GM19438 (cell line): Measurements from ENCODE around the gene STOML2.

Source experiments
- ATAC-seq: cut with Tn5 transposase; IDR thresholded peaks from one replicate; pipeline ENCODE4 v1.9.1; 2021; ENCODE audit warnings: low read depth; ENCODE audit not compliant: unreplicated experiment

The STOML2 gene

GRCh38 chr9:35107297-35108290 lies 4.7 kb upstream of the STOML2 start:
- ATAC-seq: no peak

GRCh38 chr9:35106343-35106730 lies 3.4 kb upstream of the STOML2 start:
- ATAC-seq: no peak

- ATAC-seq: no peak
Measured at GRCh38 chr9:35105571-35106342, 2.8 kb upstream of the STOML2 start.

- ATAC-seq: no peak
Measured at GRCh38 chr9:35105126-35105525, 2.2 kb upstream of the STOML2 start.

- ATAC-seq: no peak
Measured at GRCh38 chr9:35104586-35104985, 1.7 kb upstream of the STOML2 start.

DNA sequence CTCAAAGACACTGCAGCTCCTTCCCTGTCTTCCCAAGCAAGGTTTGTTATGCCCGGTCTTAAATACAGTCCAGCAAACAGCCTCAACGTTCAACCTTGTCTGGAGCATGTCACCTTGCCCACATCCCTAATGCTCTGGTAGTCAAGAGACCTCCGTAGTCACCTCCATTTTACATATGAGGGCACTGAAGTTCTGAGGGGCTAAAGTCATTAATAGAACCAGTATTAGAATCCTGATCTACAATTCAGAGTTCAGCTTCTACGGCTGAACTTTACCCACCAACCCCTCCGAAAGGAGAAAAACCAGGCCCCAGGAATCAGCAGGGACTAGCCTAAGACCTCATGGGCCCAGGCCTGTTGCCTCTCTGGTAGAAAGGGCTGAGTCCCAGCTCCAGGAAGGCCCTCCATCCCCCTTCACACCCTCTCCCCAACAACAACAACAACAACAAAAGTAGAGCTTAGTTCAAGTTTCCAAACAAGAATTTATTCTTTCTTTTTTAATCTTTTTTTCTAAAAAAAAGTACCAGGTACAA lies 795 bp upstream of the STOML2 start:
- ATAC-seq: no peak

GRCh38 chr9:35102465-35102768 lies 514 bp downstream of the STOML2 start:
- ATAC-seq: no peak

DNA sequence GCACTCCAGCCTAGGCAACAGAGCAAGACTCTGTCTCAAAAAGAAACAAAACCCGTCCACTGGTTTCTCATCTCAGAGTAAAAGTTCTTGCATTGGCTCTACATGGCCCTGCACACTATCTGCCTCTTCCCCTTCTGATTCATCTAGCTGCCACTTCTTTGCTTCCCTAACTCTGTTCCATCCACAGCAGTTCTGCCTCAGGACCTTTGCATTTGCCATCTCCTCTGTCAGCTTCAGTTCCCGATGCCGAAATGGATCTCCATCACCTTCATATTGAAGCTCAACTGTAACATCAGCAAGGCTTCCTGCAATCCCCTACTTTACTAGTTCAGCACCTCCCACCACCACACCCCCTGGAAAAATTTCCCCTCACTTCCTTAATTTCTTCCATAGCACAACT lies 5.4 kb downstream of the STOML2 start:
- ATAC-seq: no peak

DNA sequence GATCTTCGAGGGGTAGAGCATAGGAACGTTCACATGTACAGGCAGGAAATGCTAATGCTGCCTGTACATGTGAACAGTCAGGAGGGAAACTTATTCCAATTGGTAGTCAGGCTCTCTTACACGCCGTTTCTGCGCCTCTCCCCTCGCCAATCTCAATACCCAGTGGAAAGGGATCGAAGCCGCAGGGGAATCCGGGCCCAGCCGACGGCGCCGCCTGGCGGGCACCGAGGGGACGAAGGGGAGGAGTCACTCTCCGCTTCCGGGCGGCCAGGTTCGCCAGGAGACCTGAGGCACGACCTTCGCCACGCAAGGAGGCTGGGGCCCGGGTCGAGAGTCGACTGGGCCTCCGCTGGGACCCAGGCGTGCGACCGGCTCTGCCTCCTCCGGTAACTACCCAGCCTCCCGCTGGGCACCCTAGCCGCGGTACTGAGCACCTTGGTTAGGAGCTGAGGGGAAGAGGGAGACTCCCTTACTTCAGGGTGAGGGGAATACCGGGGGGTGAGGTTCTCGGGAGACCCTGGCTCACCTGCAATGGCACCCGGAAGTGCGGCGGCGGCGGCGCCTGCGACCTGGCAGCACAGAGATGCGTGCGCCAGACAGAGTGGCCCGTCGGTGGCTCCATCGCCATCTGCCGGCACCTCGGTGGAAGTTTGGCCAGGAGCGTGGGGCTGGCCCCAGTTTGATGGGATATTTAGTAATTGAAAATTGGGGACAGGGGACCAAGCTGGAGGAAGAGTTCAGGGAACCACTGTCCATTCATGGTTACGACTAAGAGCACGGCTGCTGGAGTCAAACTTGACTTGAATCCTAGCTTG lies 6.7 kb downstream of the STOML2 start, which contains the start of gene PIGO:
Gene PIGO (minus strand): TSS at position 557 of the 815 bp plus-strand sequence. CDS start 1,026 bp downstream, outside the sequence.
- peak; percentile 78 for ATAC-seq

DNA sequence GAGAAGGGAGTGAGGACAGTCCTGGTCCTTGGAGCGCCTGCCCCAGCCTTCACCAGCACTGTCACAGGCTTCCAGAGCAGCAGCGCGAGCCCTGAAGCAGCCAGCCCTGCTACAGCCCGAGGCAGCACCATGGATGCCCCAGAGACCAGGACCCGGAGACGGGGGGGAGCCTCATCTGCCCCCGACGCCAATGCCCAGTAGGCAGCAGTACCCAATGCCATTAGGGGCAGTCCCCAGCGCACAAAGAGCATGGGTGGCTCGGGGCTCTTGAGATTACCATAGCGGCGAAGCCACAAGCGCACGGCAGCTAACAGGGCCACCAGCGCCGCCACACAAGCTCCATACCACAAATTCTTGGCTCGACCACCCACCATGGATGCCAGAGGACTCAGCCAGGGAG lies 11.4 kb downstream of the STOML2 start:
- no peak for ATAC-seq

- no peak for ATAC-seq
Measured at GRCh38 chr9:35089434-35089833, 13.5 kb downstream of the STOML2 start.

GRCh38 chr9:35085078-35085477 lies 17.9 kb downstream of the STOML2 start:
- ATAC-seq: no peak

GRCh38 chr9:35079426-35080341 lies 23.2 kb downstream of the STOML2 start, which contains the start of gene FANCG:
Gene FANCG, minus strand, starts transcription at chr9:35079942. Its CDS starts 418 bp downstream, at chr9:35079524.
- ATAC-seq: peak; percentile 86

GRCh38 chr9:35079041-35079425 lies 23.9 kb downstream of the STOML2 start:
- ATAC-seq: no peak

GRCh38 chr9:35078066-35078465 lies 24.9 kb downstream of the STOML2 start:
- no peak for ATAC-seq

- no peak for ATAC-seq
Measured at GRCh38 chr9:35076848-35077247, 26.1 kb downstream of the STOML2 start.

DNA sequence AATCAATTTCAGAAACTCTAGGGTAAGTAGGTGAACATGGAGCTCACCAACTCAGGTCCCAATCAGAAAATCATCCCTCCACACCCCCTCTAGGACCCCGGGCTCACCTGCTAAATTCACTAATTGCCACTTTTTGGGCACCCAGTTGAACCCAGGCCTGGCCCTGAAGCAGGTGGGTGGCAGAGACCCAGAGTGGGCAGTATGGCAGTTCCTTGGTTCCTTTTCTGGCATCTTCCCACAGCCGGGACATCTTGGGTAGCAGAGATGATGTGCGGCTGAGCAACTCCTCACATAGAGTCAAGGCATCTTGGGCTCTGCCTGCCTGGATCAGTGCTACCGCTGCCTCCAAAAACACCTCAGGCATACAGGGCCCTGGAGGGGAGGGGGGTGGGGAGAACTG lies 27.6 kb downstream of the STOML2 start:
- ATAC-seq: no peak

DNA sequence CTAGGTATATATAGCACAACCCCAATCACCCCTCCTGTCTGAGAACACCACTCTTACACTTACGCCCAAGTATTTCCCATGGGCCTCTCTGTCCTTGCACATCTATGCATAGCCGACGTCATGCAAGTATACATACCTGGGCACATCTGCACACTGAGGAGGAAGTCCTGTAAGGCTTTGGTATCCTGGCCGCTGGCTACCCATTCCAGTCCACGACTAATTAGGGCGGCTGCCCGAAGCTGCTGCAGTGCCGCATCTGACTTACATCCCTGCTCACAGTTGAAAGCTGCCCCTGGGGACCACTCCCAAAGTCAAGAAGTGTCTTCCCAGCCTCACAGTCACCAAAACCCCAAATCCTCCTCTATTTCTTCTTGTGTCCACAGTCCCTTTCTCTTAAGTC lies 28.1 kb downstream of the STOML2 start:
- no peak for ATAC-seq

GRCh38 chr9:35074141-35074540 lies 28.8 kb downstream of the STOML2 start:
- no peak for ATAC-seq

DNA sequence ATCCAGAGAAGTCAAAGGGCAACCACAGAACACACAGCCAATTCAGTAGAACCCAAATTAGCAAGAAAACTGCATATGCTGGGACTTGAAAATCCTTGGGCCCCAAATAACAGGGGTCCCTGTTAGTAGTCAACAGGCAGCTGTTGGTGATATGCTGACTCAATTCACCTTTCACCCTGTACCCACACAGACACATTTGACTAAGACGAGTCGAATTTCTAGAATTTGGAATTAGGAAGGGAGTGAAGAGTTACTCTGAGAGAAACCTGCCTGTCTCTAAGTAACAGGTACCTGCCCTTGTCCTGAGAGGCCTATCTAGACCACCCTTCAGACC lies 29.7 kb downstream of the STOML2 start:
- no peak for ATAC-seq
